ENCODE measurements around the gene BRD2. TPM values are rescaled to one million over a fixed set of nuclear protein-coding genes. Genes with fewer than 3 reads are reported as not detected.

BRD2 gene
- total and polyA plus RNA-seq, 9 of the 15 experiments (the other 6 are each of a cell fraction or from before 2014, with no cell fraction given), result 19.0 to 252 (median 181) TPM

- no peak within 1 kb of the TSS for H3K4me3 ChIP-seq
- no peak within 1 kb of the TSS for H3K4me2 ChIP-seq (ENCODE audit: insufficient read depth, low read length)
- peak; percentile 78 for ATAC-seq
- no peaks in the 10 kb centered on the region for H3K9me3 ChIP-seq (replicated peaks; ENCODE audit: control insufficient read depth, insufficient read depth, low read depth, low read length)
- no peaks in the 10 kb centered on the region for H3K4me1 ChIP-seq (replicated peaks in 1 of 2; ENCODE audit: control insufficient read depth in 2 of 2, insufficient read depth in 2 of 2, low read length in 2 of 2)
- FAIRE-seq, result no peak
- no peaks in the 10 kb centered on the region for H3K36me3 ChIP-seq (ENCODE audit: control insufficient read depth, insufficient read depth, low read length)
- peaks cover 44 to 62% of the 10 kb centered on the region in 2 experiments for H3K27me3 ChIP-seq (ENCODE audit: control insufficient read depth in 2 of 2, insufficient read depth in 2 of 2, low read length in 2 of 2)
- under 1% methylated on average over 23 of the region's 24 CpGs for WGBS (ENCODE audit: insufficient coverage, low coverage, missing lambda C conversion rate)
- H2AFZ ChIP-seq (ENCODE audit: low read depth, low read length), result no peak within 1 kb of the TSS
- H3K9me1 ChIP-seq (ENCODE audit: control insufficient read depth, insufficient read depth, low read length), result no peaks in the 10 kb centered on the region
- H4K20me1 ChIP-seq (replicated peaks; ENCODE audit: control insufficient read depth, insufficient read depth, low read length), result no peaks in the 10 kb centered on the region
- no peak within 1 kb of the TSS for H3K9ac ChIP-seq (ENCODE audit: insufficient read depth in 1 of 2, low read depth in 2 of 2, low read length in 2 of 2)
- H3K79me2 ChIP-seq (ENCODE audit: control insufficient read depth, insufficient read depth, low read length), result no peaks in the 10 kb centered on the region
- in situ Hi-C loops (cut with MboI) (no loop called here), intact Hi-C loops (cut with micrococcal nuclease) (no loop called here)
- ChIA-PET POLR2A (interaction anchor here (0.6 to 0.9 kb wide), 3 partner anchors 76 to 145 kb away, joined by 3 read pairs; no protein-coding TSS in a partner anchor), CTCF (ENCODE audit: low intra/inter-chr PET ratio) (interaction anchor here (0.9 kb wide), 1 partner anchor 212 kb away, joined by 3 read pairs; no protein-coding TSS in a partner anchor)
- DNase-seq (ENCODE audit: extremely low read depth in 1 of 4, low spot score in 3 of 4), result peak in 3 of 4 experiments; percentile 31 to 57 (median 39)
- no peak within 1 kb of the TSS for H3K27ac ChIP-seq (ENCODE audit: extremely low read depth, low read depth, low read length)
- no TSS peak for BruUV-seq (replicated peaks)
- TF ChIP-seq AFF1 (IDR thresholded peaks at IDR 0.05; ENCODE audit: low read depth in 1 of 2, partially characterized antibody in 2 of 2) (no peak), RFX5 (IDR thresholded peaks at IDR 0.05; ENCODE audit: low read depth, low read length) (peak; percentile 93), PTBP1 (IDR thresholded peaks at IDR 0.05; ENCODE audit: low read depth, low read length) (no peak), IRF9 (tag; IDR thresholded peaks at IDR 0.05) (no peak), CBFA2T3 (IDR thresholded peaks at IDR 0.05) (no peak), CREB5 (CRISPR knock-in tag; IDR thresholded peaks at IDR 0.05) (no peak), BRF1 (IDR thresholded peaks at IDR 0.05; ENCODE audit: borderline replicate concordance, extremely low read depth, insufficient read length) (no peak), E2F5 (CRISPR knock-in tag; IDR thresholded peaks at IDR 0.05) (no peak), SRSF3 (IDR thresholded peaks at IDR 0.05; ENCODE audit: insufficient read depth, low read length) (no peak), KLF10 (CRISPR knock-in tag; IDR thresholded peaks at IDR 0.05) (no peak), SP1 (CRISPR knock-in tag; IDR thresholded peaks at IDR 0.05) (no peak)
Observed at GRCh38 chr6:33008944-33009861, 40.8 kb downstream of the BRD2 start, which contains the start of gene HLA-DOA. Gene HLA-DOA, minus strand, starts transcription at chr6:33009591.

All from K562 (cell line).